KOPT-K1 (cell line): ENCODE measurements around the gene CCNYL1.
A peak's percentile ranks its signal among the peaks of the same experiment; 100 is the strongest.

ENCODE experiments used
- H3K27ac ChIP-seq: fragments of 200-600 bp; sonication (generic); 2 replicates; pipeline ENCODE4 v1.5.1; 2016; ENCODE audit warnings: antibody characterized with exemption, mild to moderate bottlenecking, low read depth, low read length; ENCODE audit not compliant: poor library complexity, severe bottlenecking
- H3K36me3 ChIP-seq: fragments of 200-600 bp; sonication (generic); 2 replicates; pipeline ENCODE4 v1.5.1; 2017; ENCODE audit warnings: antibody characterized with exemption, mild to moderate bottlenecking, low read length, moderate library complexity; ENCODE audit not compliant: insufficient read depth
- H3K9me3 ChIP-seq: fragments of 200-600 bp; sonication (generic); 2 replicates; pipeline ENCODE4 v1.5.1; 2017; ENCODE audit warnings: antibody characterized with exemption, low read length, mild to moderate bottlenecking; ENCODE audit not compliant: insufficient read depth, poor library complexity, severe bottlenecking

CCNYL1 gene

GRCh38 chr2:207762146-207762545 lies 50.7 kb downstream of the CCNYL1 start:
- no peaks in the 10 kb centered on the region for H3K9me3 ChIP-seq
- no peak overlapping the region for H3K27ac ChIP-seq
- no peaks in the 10 kb centered on the region for H3K36me3 ChIP-seq

GRCh38 chr2:207763303-207763917 lies 52.0 kb downstream of the CCNYL1 start:
- H3K27ac ChIP-seq, result no peak overlapping the region
- H3K36me3 ChIP-seq, result no peaks in the 10 kb centered on the region
- no peaks in the 10 kb centered on the region for H3K9me3 ChIP-seq

- Histone ChIP-seq H3K36me3 (no peaks in the 10 kb centered on the region), H3K27ac (no peak overlapping the region), H3K9me3 (no peaks in the 10 kb centered on the region)
Measured at GRCh38 chr2:207764096-207764630, 52.7 kb downstream of the CCNYL1 start.

- H3K36me3 ChIP-seq, result no peaks in the 10 kb centered on the region
- no peaks in the 10 kb centered on the region for H3K9me3 ChIP-seq
- H3K27ac ChIP-seq, result no peak overlapping the region
Measured at GRCh38 chr2:207765547-207765946, 54.1 kb downstream of the CCNYL1 start.

GRCh38 chr2:207766041-207766551 lies 54.7 kb downstream of the CCNYL1 start:
- no peaks in the 10 kb centered on the region for H3K9me3 ChIP-seq
- no peaks in the 10 kb centered on the region for H3K36me3 ChIP-seq
- H3K27ac ChIP-seq, result no peak overlapping the region

GRCh38 chr2:207766697-207767460 lies 55.4 kb downstream of the CCNYL1 start:
- no peak overlapping the region for H3K27ac ChIP-seq
- no peaks in the 10 kb centered on the region for H3K9me3 ChIP-seq
- no peaks in the 10 kb centered on the region for H3K36me3 ChIP-seq

GRCh38 chr2:207767461-207768167 lies 56.2 kb downstream of the CCNYL1 start:
- H3K27ac ChIP-seq, result no peak overlapping the region
- no peaks in the 10 kb centered on the region for H3K9me3 ChIP-seq
- H3K36me3 ChIP-seq, result no peaks in the 10 kb centered on the region

- H3K27ac ChIP-seq, result no peak overlapping the region
- H3K9me3 ChIP-seq, result no peaks in the 10 kb centered on the region
- H3K36me3 ChIP-seq, result no peaks in the 10 kb centered on the region
Measured at GRCh38 chr2:207768168-207768865, 56.9 kb downstream of the CCNYL1 start.

- Histone ChIP-seq H3K9me3 (no peaks in the 10 kb centered on the region), H3K36me3 (no peaks in the 10 kb centered on the region), H3K27ac (peak overlapping the region; percentile 27)
Measured at GRCh38 chr2:207768866-207769596, 57.6 kb downstream of the CCNYL1 start.

GRCh38 chr2:207770602-207771404 lies 59.4 kb downstream of the CCNYL1 start:
- H3K36me3 ChIP-seq, result no peaks in the 10 kb centered on the region
- H3K9me3 ChIP-seq, result no peaks in the 10 kb centered on the region
- no peak overlapping the region for H3K27ac ChIP-seq

GRCh38 chr2:207771421-207771820 lies 60.0 kb downstream of the CCNYL1 start:
- H3K9me3 ChIP-seq, result no peaks in the 10 kb centered on the region
- no peak overlapping the region for H3K27ac ChIP-seq

GRCh38 chr2:207772081-207772843 lies 60.8 kb downstream of the CCNYL1 start:
- H3K36me3 ChIP-seq, result no peaks in the 10 kb centered on the region
- no peak overlapping the region for H3K27ac ChIP-seq
- no peaks in the 10 kb centered on the region for H3K9me3 ChIP-seq

More at GRCh38 chr2:207771421-207771820, 60.0 kb downstream of the CCNYL1 start:
- no peaks in the 10 kb centered on the region for H3K36me3 ChIP-seq

- Histone ChIP-seq H3K27ac (no peak overlapping the region), H3K9me3 (no peaks in the 10 kb centered on the region), H3K36me3 (no peaks in the 10 kb centered on the region)
Measured at GRCh38 chr2:207772844-207773205, 61.4 kb downstream of the CCNYL1 start.
